Neural cell (in vitro differentiated cells): ENCODE data around the gene SMC3. TPM values are rescaled to one million over a fixed set of nuclear protein-coding genes. Genes with fewer than 3 reads are reported as not detected.

ENCODE experiments used
- H2AFZ ChIP-seq: fragments of 200-600, 300-800 bp; sonication (generic), shearing (Covaris generic); 2 replicates; pipeline ENCODE4 v1.6.0; 2014; ENCODE audit warnings: low read depth, mild to moderate bottlenecking, antibody characterized with exemption, low read length, moderate library complexity
- H3F3A ChIP-seq: fragments of 200-600 bp; shearing (Covaris generic); 2 replicates; pipeline ENCODE4 v1.6.1; 2016; ENCODE audit warnings: mild to moderate bottlenecking, moderate library complexity, mixed read lengths, antibody characterized with exemption, low read length; ENCODE audit not compliant: insufficient read depth, poor library complexity, severe bottlenecking
- H3K27ac ChIP-seq: fragments of 200-600, 300-800 bp; sonication (generic), shearing (Covaris generic); 2 replicates; pipeline ENCODE4 v1.5.1; 2014; ENCODE audit warnings: mild to moderate bottlenecking, low read length, moderate library complexity
- H3K27me3 ChIP-seq: fragments of 300-800, 200-600 bp; sonication (generic), shearing (Covaris generic); 2 replicates; pipeline ENCODE4 v1.6.0; 2014; ENCODE audit warnings: mild to moderate bottlenecking, low read depth, low read length, moderate library complexity; ENCODE audit not compliant: insufficient read depth
- H3K36me3 ChIP-seq: fragments of 300-800, 200-600 bp; sonication (generic), shearing (Covaris generic); 2 replicates; pipeline ENCODE4 v1.5.1; 2014; ENCODE audit warnings: mild to moderate bottlenecking, antibody characterized with exemption, low read length, moderate library complexity; ENCODE audit not compliant: insufficient read depth
- H3K4me2 ChIP-seq: fragments of 300-800, 200-600 bp; sonication (generic), shearing (Covaris generic); 2 replicates; pipeline ENCODE4 v1.6.0; 2014; ENCODE audit warnings: mild to moderate bottlenecking, low read length
- H3K4me3 ChIP-seq: fragments of 300-800, 200-600 bp; sonication (generic), shearing (Covaris generic); 2 replicates; pipeline ENCODE4 v1.5.1; 2014; ENCODE audit warnings: mild to moderate bottlenecking, low read length, moderate library complexity
- H3K79me2 ChIP-seq: fragments of 200-600 bp; shearing (Covaris generic); replicated peaks from 2 replicates; pipeline ENCODE4 v1.6.0; 2014; ENCODE audit warnings: mild to moderate bottlenecking, low read length, moderate library complexity; ENCODE audit not compliant: insufficient read depth
- H3K9ac ChIP-seq: fragments of 300-800, 200-600 bp; sonication (generic), shearing (Covaris generic); 2 replicates; pipeline ENCODE4 v1.6.1; 2016; ENCODE audit warnings: mild to moderate bottlenecking, low read length, mixed read lengths
- H3K9me2 ChIP-seq: fragments of 200-600 bp; shearing (Covaris generic); 2 replicates; pipeline ENCODE4 v1.6.1; 2016; ENCODE audit warnings: mild to moderate bottlenecking, low read length, mixed read lengths; ENCODE audit not compliant: insufficient read depth
- H3K9me3 ChIP-seq: fragments of 200-600, 300-800 bp; sonication (generic), shearing (Covaris generic); 2 replicates; pipeline ENCODE4 v1.6.1; 2016; ENCODE audit warnings: mild to moderate bottlenecking, mixed run types, low read length, moderate library complexity, mixed read lengths
- H4K20me1 ChIP-seq: fragments of 200-600 bp; shearing (Covaris generic); 2 replicates; pipeline ENCODE4 v1.6.1; 2016; ENCODE audit warnings: mild to moderate bottlenecking, mixed run types; ENCODE audit not compliant: insufficient read depth
- CTCF ChIP-seq: fragments of 450-650 bp; IDR thresholded peaks from 2 replicates; pipeline ENCODE4 v1.5.1; 2014; ENCODE audit warnings: antibody characterized with exemption, mild to moderate bottlenecking, moderate library complexity; ENCODE audit not compliant: poor library complexity, severe bottlenecking
- EP300 ChIP-seq: fragments of 450-650 bp; conservative IDR thresholded peaks from 2 replicates; pipeline ENCODE4 v1.6.1; 2014; ENCODE audit warnings: antibody characterized with exemption, mild to moderate bottlenecking, moderate library complexity; ENCODE audit not compliant: poor library complexity, severe bottlenecking
- EZH2 ChIP-seq: fragments of 200-600, 300-800 bp; shearing (Covaris generic), sonication (generic); IDR thresholded peaks from 2 replicates; pipeline ENCODE4 v1.6.1; 2014; ENCODE audit warnings: antibody characterized with exemption, low read length, borderline replicate concordance, mild to moderate bottlenecking; ENCODE audit not compliant: insufficient read depth, poor library complexity, severe bottlenecking
- MXI1 ChIP-seq: fragments of 450-650 bp; conservative IDR thresholded peaks from 2 replicates; pipeline ENCODE4 v1.6.1; 2014; ENCODE audit warnings: antibody characterized with exemption, mild to moderate bottlenecking; ENCODE audit not compliant: poor library complexity, severe bottlenecking
- POLR2AphosphoS5 ChIP-seq: IDR thresholded peaks from 2 replicates; pipeline ENCODE4 v1.6.1; 2012
- RAD21 ChIP-seq: fragments of 450-650 bp; conservative IDR thresholded peaks from 2 replicates; pipeline ENCODE4 v1.6.1; 2014; ENCODE audit warnings: antibody characterized with exemption, mild to moderate bottlenecking, moderate library complexity
- REST ChIP-seq: IDR thresholded peaks from 2 replicates; pipeline ENCODE4 v1.6.1; 2012; ENCODE audit warnings: borderline replicate concordance
- SMC3 ChIP-seq: fragments of 450-650 bp; conservative IDR thresholded peaks from 2 replicates; pipeline ENCODE4 v1.6.1; 2014; ENCODE audit warnings: antibody characterized with exemption, mild to moderate bottlenecking, moderate library complexity; ENCODE audit not compliant: poor library complexity
- TAF1 ChIP-seq: IDR thresholded peaks from 2 replicates; pipeline ENCODE4 v1.6.1; 2012; ENCODE audit warnings: low read depth
- polyA plus RNA-seq: library from polyadenylated mRNA; depleted of rRNA; stranded (reverse); fragments of >200 nt; gene quantifications from 2 replicates; pipeline ENCODE4 v1.2.3, GENCODE V29; 2014

Gene SMC3
- polyA plus RNA-seq, 1 donor from 2014 or later = 67.7 TPM

- Histone ChIP-seq H4K20me1 (no peaks in the 10 kb centered on the region), H2AFZ (no peak overlapping the region), H3K4me2 (no peak overlapping the region), H3K27me3 (no peaks in the 10 kb centered on the region), H3F3A (no peaks in the 10 kb centered on the region), H3K9ac (no peak overlapping the region), H3K9me3 (no peaks in the 10 kb centered on the region), H3K9me2 (no peaks in the 10 kb centered on the region), H3K4me3 (no peak overlapping the region), H3K79me2 (no peaks in the 10 kb centered on the region), H3K36me3 (no peaks in the 10 kb centered on the region), H3K27ac (no peak overlapping the region)
- TF ChIP-seq MXI1 = no peak
- TF ChIP-seq REST = no peak
- no peak for TF ChIP-seq EP300
- no peak for TF ChIP-seq SMC3
- no peak for TF ChIP-seq EZH2
- TF ChIP-seq RAD21 = no peak
- no peak for TF ChIP-seq POLR2AphosphoS5
- no peak for TF ChIP-seq CTCF
These were observed 18.3 kb upstream of the SMC3 start for GRCh38 chr10:110549211-110549610.

- no peak overlapping the region for H2AFZ ChIP-seq
- no peak overlapping the region for H3K4me2 ChIP-seq
These were observed 13.6 kb upstream of the SMC3 start for GRCh38 chr10:110553905-110554304.

More at GRCh38 chr10:110553905-110554304, 13.6 kb upstream of the SMC3 start:
- Histone ChIP-seq H4K20me1 (no peaks in the 10 kb centered on the region), H3K9me2 (no peaks in the 10 kb centered on the region), H3K27ac (no peak overlapping the region), H3K27me3 (no peaks in the 10 kb centered on the region), H3F3A (no peaks in the 10 kb centered on the region), H3K9me3 (no peaks in the 10 kb centered on the region), H3K36me3 (no peaks in the 10 kb centered on the region), H3K9ac (no peak overlapping the region), H3K4me3 (no peak overlapping the region), H3K79me2 (no peaks in the 10 kb centered on the region)
- TF ChIP-seq POLR2AphosphoS5 = no peak
- TF ChIP-seq TAF1 = no peak
- TF ChIP-seq RAD21 = no peak
- TF ChIP-seq CTCF = no peak
- TF ChIP-seq REST = no peak
- no peak for TF ChIP-seq MXI1
- TF ChIP-seq SMC3 = no peak
- TF ChIP-seq EZH2 = no peak
- TF ChIP-seq EP300 = no peak
